ENCODE results near the gene ATP8A2.

- TF ChIP-seq POLR2A (IDR thresholded peaks at IDR 0.05) (no peak), CTCF (IDR thresholded peaks at IDR 0.05) (no peak)
Measured at GRCh38 chr13:25688536-25688935, 316.8 kb downstream of the ATP8A2 start.
